ENCODE measurements around the gene GARNL3.

GRCh38 chr9:127225801-127226625 lies 38.6 kb upstream of the GARNL3 start:
- no peak for TF ChIP-seq CTCF (IDR thresholded peaks at IDR 0.05)
- no peak for TF ChIP-seq EP300 (IDR thresholded peaks at IDR 0.05)
- TF ChIP-seq POLR2A (IDR thresholded peaks at IDR 0.05) = no peak
